ENCODE data around the gene TRAF3.

Gene TRAF3

DNA sequence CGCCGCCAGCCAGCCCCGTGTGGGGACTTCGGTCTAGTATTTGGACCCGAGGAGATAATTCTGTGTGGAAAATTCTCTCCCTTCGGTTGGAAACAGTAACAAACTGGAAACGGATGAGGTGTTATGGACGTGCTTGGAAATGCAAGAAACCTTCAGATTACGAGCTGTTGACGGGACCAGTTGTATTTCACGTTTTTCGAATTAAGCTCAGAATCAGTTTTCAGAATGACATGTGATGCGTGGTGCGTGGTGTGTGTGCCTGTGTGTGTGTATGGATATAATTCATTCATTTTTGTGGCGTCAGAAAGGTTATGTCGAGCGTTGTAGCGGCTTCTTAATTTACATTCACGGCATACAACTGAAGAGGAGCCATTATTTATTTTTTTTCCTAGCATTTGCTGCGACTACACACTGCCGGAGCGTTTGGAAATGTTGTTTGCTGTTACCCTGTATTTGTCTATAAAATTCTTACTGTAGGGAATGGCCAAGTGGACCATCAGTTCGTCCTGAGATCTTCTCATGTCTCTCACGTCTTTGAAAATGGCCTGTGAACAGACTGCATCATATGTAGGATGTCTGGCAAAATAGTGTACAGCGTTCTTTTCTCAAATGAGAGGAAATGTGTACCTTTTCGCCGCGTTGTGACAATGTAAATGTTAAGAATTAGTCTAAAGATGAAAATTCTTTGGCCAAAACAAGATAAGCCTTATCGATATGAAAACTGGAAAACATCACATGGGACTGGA, 1.3 kb downstream of the TRAF3 start:
- DNase-seq = no peak

- DNase-seq = no peak
These were observed 1.8 kb downstream of the TRAF3 start for GRCh38 chr14:102779084-102779462.

DNA sequence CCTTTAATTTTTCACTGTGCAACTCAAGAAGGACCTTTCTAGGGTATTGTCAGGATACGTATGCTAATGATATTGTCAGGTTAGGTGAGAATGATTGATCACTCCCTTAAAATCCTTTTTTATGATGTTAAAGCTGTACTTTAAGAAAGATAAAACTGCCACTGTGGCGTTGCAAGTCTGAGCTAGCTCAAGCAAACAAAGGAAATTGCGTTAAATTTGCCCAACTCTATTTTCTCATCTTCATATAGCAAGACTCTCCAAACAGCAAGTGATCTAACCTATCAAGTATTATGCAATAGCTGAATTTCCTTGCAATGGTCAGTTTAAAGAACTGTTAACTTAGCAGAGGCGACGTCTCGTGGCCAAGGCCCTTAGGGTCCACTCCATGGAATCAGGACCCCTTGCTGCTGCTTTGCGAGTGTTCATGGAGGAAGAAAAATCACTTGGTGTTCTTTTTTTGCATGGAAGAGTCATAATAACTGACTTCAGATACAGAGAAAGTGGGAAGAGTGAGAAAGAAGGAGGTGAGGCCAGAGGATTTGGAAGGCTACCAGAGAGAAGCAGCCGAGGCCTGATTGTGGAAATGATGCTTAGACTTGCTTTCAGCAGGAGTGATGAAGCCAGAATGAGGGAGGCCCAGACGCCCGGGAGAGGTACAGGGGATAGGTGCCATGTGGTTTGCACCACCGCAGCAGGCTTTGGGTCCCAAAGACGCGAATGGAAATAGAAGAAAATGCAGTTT, 2.5 kb downstream of the TRAF3 start:
- DNase-seq = no peak

DNA sequence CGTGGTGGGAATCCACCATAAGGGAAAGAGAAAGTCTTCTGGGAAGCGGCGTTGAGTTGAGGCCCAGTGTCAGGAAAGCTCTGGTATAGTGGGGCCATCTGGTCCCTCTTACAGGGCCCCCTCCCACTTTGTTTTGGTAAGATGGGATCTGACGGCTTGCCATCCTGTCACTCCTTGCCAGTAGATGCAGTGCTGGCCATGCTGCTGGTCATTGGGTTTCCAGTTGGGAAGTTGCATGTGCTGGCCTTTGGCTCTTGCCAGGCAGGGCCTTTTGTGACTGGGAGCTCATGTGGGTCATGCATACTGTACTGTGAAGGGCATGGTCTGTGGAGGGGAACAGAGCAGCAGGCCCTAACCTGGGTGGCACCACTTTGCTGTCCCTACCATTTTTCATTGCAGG, 3.8 kb downstream of the TRAF3 start:
- DNase-seq = no peak

DNA sequence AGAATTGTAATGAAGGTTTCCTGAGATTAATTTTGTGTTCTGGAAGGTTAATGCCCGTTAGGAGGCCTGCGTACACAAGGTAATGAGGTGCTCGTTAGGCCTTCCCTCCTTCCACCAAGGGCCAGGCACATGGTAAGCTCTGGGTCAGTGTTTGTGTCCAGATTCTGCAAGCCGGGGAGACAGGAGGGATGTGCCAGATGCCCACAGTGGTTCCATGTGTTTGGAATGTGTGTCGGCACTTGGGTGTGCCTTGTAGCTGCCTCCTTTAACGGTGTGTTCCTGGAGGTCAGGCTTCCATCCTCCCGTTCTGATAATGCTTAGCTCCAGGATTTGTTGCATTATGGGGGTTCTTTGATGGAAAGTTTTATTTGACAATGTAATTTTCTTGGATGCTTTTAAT, 5.7 kb downstream of the TRAF3 start:
- no peak for DNase-seq

- no peak for DNase-seq
These were observed 7.8 kb downstream of the TRAF3 start for GRCh38 chr14:102784892-102785594.

DNA sequence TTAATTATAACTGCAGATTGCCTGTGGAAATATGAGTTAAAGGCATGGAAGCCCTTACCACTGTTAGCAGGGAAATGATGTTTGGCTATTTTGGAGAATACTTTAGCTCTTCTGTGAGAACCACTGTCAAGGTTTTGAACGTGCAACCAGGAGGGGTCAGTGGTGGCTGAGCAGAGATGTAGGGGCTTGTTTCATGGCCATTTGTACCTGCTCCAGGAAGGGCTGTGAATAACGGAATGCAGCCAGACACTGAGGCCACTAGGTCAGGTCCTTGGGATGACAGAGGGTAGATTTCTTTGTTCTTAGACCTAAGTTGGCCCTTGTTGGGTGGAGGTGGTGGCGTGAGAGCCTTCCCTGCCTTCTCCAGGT, 8.3 kb downstream of the TRAF3 start:
- DNase-seq = no peak

GRCh38 chr14:102786768-102787167, 9.5 kb downstream of the TRAF3 start:
- DNase-seq = no peak

DNA sequence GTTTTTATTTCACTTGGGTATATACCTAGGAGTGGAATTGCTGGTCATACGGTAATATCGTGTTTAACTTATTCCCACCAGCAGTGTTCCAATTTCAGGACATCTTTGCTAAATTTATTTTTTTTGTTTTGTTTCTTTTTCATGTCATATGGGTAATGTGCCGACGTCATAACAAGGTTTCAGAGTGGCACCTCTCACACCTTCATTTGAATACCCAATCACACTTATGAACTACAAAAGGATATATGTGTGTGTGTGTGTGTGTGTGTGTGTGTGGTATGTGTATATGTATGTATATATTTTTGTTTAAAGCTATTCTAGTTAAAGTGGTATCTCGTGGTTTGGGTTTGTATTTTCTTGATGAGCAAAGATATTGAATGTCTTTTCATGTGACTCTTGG, 12.1 kb downstream of the TRAF3 start:
- no peak for DNase-seq

GRCh38 chr14:102793531-102794328, 16.5 kb downstream of the TRAF3 start:
- no peak for DNase-seq

- no peak for DNase-seq
These were observed 18.0 kb downstream of the TRAF3 start for GRCh38 chr14:102795060-102795925.

DNA sequence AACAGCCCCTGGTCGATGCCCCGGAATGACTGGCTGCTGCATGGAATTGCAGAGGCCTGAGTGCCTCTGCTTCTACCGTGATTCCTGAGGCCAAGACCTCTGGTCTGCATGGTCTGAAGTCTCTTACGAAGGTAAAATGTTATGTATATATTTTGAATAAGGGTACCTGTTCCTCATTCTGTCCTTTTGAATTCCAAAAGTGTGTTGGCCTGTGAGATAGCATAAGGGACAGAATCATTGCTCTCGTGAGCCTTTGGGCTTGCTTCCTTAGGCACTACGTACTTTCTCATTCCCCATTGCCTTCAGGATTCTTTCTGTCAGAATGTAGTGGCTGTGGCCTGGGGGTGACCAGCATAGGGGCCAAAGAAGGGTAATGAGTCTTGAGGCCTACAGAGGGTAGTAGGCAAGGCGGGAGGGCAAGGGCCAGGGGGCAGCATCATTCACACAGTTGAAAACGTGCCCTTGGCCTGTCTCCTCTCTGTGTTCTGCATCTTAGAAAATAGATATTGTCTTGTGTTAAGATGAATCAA, 19.5 kb downstream of the TRAF3 start:
- no peak for DNase-seq

DNA sequence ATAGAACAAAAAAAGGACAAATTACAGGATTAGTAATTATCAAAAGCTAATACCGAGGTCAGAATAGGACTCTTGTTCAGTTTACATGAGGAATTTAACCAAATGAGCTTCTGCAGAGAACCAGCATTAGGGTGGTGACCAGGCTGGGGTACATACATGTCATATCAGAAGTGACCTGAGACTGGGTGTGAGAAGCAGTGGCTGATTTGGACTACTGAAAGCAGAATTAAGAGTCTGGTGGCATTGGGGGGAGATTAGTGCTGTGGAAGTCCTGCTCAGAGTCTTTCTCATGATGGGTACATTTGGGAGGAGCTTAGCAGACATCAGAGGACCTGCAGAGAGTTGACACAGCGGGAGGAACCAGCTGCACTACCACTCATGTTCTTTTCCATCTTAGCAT, 21.7 kb downstream of the TRAF3 start:
- DNase-seq = no peak

GRCh38 chr14:102799684-102800562, 22.7 kb downstream of the TRAF3 start:
- no peak for DNase-seq

DNA sequence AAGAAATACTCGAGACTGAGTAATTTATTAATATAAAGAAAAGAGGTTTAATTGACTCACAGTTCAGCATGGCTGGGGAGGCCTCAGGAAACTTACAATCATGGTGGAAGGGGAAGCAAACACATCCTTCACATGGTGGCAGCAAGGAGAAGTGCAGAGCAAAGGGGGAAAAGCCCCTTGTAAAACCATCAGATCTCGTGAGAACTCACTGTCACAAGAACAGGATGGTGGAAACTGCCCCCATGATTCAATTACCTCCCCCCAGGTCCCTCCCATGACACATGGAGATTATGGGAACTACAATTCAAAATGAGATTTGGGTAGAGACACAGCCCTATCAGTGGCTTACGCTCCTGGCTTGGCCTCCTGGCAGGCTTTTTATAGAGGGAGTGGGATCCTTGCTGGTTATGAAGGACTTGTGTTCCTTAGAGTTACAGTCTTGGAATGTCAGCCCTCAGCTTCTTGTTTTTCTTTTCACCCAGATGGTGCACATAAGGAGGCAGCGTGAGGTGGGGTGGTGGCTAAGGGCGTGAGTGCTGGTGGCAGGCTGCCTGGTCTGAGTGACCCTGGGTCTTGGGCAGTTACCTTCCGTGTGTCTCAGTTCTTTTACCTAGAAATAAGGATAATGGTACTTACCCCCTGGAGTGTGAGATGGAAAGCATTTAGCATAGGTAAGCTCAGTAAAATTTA, 25.7 kb downstream of the TRAF3 start:
- no peak for DNase-seq

GRCh38 chr14:102804858-102805257, 27.6 kb downstream of the TRAF3 start:
- no peak for DNase-seq

DNA sequence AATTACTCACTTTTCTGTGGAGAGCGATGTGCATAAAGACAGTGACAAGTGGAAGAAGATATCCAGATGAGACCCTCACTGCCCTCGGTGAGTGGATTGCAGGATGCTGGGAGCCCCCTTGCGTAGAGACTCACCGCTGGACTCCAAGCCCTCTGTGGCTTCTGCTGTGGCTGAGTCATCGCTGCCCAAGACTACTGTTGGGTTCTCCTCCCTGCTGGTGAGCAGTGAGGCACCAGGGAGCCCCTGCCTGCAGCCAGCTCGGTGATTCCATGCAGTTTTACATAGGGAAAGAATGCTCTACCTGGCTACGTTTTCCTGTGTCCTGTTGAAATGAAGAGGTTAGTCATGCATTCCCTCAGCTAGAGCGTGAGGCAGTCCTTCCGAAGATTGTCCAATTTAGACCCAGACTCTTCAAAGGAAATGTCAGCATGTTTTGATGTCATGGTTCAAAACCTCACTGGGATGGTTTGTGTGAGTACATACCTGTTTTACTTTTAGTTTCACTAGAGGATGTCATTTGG, 28.2 kb downstream of the TRAF3 start:
- DNase-seq = peak; percentile 10

DNA sequence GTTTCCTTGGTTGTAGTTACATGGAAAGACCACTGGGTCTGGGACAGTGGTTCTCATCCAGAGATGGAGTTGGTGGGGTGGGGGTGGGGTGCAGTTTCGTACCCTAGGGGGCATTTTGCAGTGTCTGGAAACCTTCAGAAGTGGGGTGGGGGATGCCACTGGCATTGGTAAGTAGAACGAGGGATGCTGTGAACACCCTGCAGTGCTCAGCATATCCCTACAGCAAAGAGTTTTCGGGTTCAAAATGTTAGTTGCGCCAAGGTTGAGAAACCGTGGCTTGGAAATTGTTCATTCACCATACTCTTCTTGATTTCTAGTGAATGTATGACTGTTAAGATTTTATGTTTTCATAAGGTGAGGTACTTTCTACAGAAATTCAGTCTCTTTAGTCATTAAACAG, 28.7 kb downstream of the TRAF3 start:
- DNase-seq = no peak

GRCh38 chr14:102806447-102806846, 29.2 kb downstream of the TRAF3 start:
- no peak for DNase-seq

- no peak for DNase-seq
These were observed 29.8 kb downstream of the TRAF3 start for GRCh38 chr14:102807013-102807406.

Measured in activated gamma-delta T cell treated with Interleukin-2 at 50 U/mL for 16 hours (primary cell).